Smooth muscle cell (in vitro differentiated cells): ENCODE results near the gene MUCL3. TPM values are rescaled to one million over a fixed set of nuclear protein-coding genes. Genes with fewer than 3 reads are reported as not detected.

Experiments
- DNase-seq: peaks from one replicate; lab custom pipeline; 2025; ENCODE audit not compliant: unreplicated experiment; lab: John Stamatoyannopoulos, UW
- H2AFZ ChIP-seq: fragments of 200-600 bp; sonication (generic); 2 replicates; pipeline ENCODE4 v1.6.0; 2016; ENCODE audit warnings: antibody characterized with exemption, low read depth, mild to moderate bottlenecking
- H3F3A ChIP-seq: fragments of 200-600 bp; sonication (generic); 2 replicates; pipeline ENCODE4 v1.6.0; 2017; ENCODE audit warnings: antibody characterized with exemption, low read depth
- H3K27ac ChIP-seq: fragments of 200-600 bp; sonication (generic); 2 replicates; pipeline ENCODE4 v1.5.1; 2016; ENCODE audit warnings: low read depth, mild to moderate bottlenecking
- H3K27me3 ChIP-seq: fragments of 200-600 bp; sonication (generic); 2 replicates; pipeline ENCODE4 v1.6.1; 2016; ENCODE audit warnings: low read depth, mild to moderate bottlenecking
- H3K36me3 ChIP-seq: fragments of 200-600 bp; sonication (generic); 2 replicates; pipeline ENCODE4 v1.5.1; 2016; ENCODE audit warnings: low read depth
- H3K4me1 ChIP-seq: fragments of 200-600 bp; sonication (generic); 2 replicates; pipeline ENCODE4 v1.5.1; 2016; ENCODE audit warnings: low read depth
- H3K4me2 ChIP-seq: fragments of 200-600 bp; sonication (generic); 2 replicates; pipeline ENCODE4 v1.6.0; 2016; ENCODE audit warnings: mild to moderate bottlenecking
- H3K4me3 ChIP-seq: fragments of 200-600 bp; sonication (generic); 2 replicates; pipeline ENCODE4 v1.5.1; 2016; ENCODE audit warnings: mild to moderate bottlenecking
- H3K79me2 ChIP-seq: fragments of 200-600 bp; sonication (generic); 2 replicates; pipeline ENCODE4 v1.6.0; 2016; ENCODE audit warnings: low read depth, mild to moderate bottlenecking
- H3K9ac ChIP-seq: fragments of 200-600 bp; sonication (generic); 2 replicates; pipeline ENCODE4 v1.6.0; 2016; ENCODE audit warnings: low read depth
- H3K9me3 ChIP-seq: fragments of 200-600 bp; sonication (generic); replicated peaks from 2 replicates; pipeline ENCODE4 v1.5.1; 2016; ENCODE audit warnings: low read depth
- H4K20me1 ChIP-seq: fragments of 200-600 bp; sonication (generic); 2 replicates; pipeline ENCODE4 v1.6.0; 2016; ENCODE audit warnings: low read depth
- CTCF ChIP-seq: fragments of 200-600 bp; sonication (generic); IDR thresholded peaks from 2 replicates; pipeline ENCODE4 v1.5.1; 2017; ENCODE audit warnings: borderline replicate concordance, mild to moderate bottlenecking, antibody characterized with exemption; ENCODE audit not compliant: insufficient read depth, poor library complexity, severe bottlenecking
- WGBS: methylation state at CpG from one replicate; pipeline ENCODE4 v1.1.7; 2016; ENCODE audit warnings: low lambda C conversion rate; 5-methylcytosine and 5-hydroxymethylcytosine counted together
- polyA plus RNA-seq: library from polyadenylated mRNA; unstranded; fragments of >200 nt; fragmentation: Nextera tagmentation; extraction: Ambion mirVana; gene quantifications from 2 replicates; pipeline ENCODE4 v1.2.1, GENCODE V29; 2016
- total RNA-seq: library from RNA; depleted of rRNA; stranded (reverse); fragments of >200 nt; gene quantifications from 2 replicates; pipeline ENCODE4 v1.2.3, GENCODE V29; 2014

MUCL3 gene
- total and polyA plus RNA-seq, 2 experiments from 2014 or later = 0.31 TPM; not detected in 1

- H3K27ac ChIP-seq = no peak overlapping the region
- no peak overlapping the region for H3K9ac ChIP-seq
- H3K27me3 ChIP-seq = no peaks in the 10 kb centered on the region
- peaks cover 11% of the 10 kb centered on the region for H3K79me2 ChIP-seq
- H4K20me1 ChIP-seq = peaks cover 40% of the 10 kb centered on the region
- H3K4me1 ChIP-seq = peaks cover 5% of the 10 kb centered on the region
- WGBS = 90% methylated on average over 16 of the region's 16 CpGs
- no peak overlapping the region for H3K4me3 ChIP-seq
- H3K36me3 ChIP-seq = no peaks in the 10 kb centered on the region
- no peaks in the 10 kb centered on the region for H3K9me3 ChIP-seq
- no peak for DNase-seq
- H3K4me2 ChIP-seq = no peak overlapping the region
- H3F3A ChIP-seq = no peaks in the 10 kb centered on the region
- no peak overlapping the region for H2AFZ ChIP-seq
- TF ChIP-seq CTCF = peak; percentile 25
Measured at GRCh38 chr6:30893001-30893591, 47.7 kb upstream of the MUCL3 start.

- Histone ChIP-seq H3K27me3 (no peaks in the 10 kb centered on the region), H3K27ac (no peak overlapping the region), H3K9me3 (no peaks in the 10 kb centered on the region), H3K4me1 (no peaks in the 10 kb centered on the region), H3K4me2 (no peak overlapping the region), H3K36me3 (no peaks in the 10 kb centered on the region), H4K20me1 (peaks cover 34% of the 10 kb centered on the region), H2AFZ (no peak overlapping the region), H3K79me2 (peaks cover 5% of the 10 kb centered on the region), H3F3A (no peaks in the 10 kb centered on the region), H3K4me3 (no peak overlapping the region), H3K9ac (no peak overlapping the region)
- no peak for TF ChIP-seq CTCF
- WGBS = 97% methylated on average over 8 of the region's 8 CpGs
- no peak for DNase-seq
Measured at GRCh38 chr6:30893666-30894065, 47.1 kb upstream of the MUCL3 start.

- Histone ChIP-seq H3K36me3 (no peaks in the 10 kb centered on the region), H3K27me3 (no peaks in the 10 kb centered on the region), H3K4me2 (no peak overlapping the region), H3K79me2 (no peaks in the 10 kb centered on the region), H3K4me3 (no peak overlapping the region), H2AFZ (no peak overlapping the region), H3K4me1 (no peaks in the 10 kb centered on the region), H3K9me3 (no peaks in the 10 kb centered on the region), H3K9ac (no peak overlapping the region), H3K27ac (no peak overlapping the region), H4K20me1 (peaks cover 29% of the 10 kb centered on the region), H3F3A (no peaks in the 10 kb centered on the region)
- no peak for DNase-seq
- TF ChIP-seq CTCF = no peak
- 88% methylated on average over 12 of the region's 12 CpGs for WGBS
Measured at GRCh38 chr6:30894381-30894780, 46.4 kb upstream of the MUCL3 start.

DNA sequence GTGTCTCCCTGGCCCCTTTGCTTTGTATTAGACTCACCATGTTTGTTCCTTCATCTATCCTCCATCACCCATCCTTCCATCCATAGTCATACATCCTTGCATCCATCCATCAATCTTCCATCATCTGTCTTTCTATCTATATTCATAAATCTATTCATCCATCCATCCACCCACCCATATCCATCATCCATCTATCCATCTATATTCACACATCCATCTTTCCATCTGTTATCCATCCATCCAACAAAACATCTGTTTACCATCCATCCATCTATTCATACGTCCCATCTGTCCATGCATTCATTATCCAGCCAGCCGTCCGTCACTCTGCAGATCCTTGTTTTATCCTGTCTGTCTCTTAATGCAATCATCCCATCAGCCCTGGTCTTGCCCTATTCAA lies 45.8 kb upstream of the MUCL3 start:
- TF ChIP-seq CTCF = no peak
- 94% methylated on average over 3 of the region's 3 CpGs for WGBS

More for the DNA sequence above, 45.8 kb upstream of the MUCL3 start:
- Histone ChIP-seq H3K36me3 (no peaks in the 10 kb centered on the region), H3F3A (no peaks in the 10 kb centered on the region), H3K4me1 (no peaks in the 10 kb centered on the region), H3K4me3 (no peak overlapping the region), H3K9ac (no peak overlapping the region), H3K79me2 (no peaks in the 10 kb centered on the region), H3K9me3 (no peaks in the 10 kb centered on the region), H3K27ac (no peak overlapping the region), H3K27me3 (no peaks in the 10 kb centered on the region), H2AFZ (no peak overlapping the region), H3K4me2 (no peak overlapping the region), H4K20me1 (peaks cover 24% of the 10 kb centered on the region)
- no peak for DNase-seq
